ENCODE measurements around the gene DOK3. TPM values are rescaled to one million over a fixed set of nuclear protein-coding genes. Genes with fewer than 3 reads are reported as not detected.

The DOK3 gene
- total RNA-seq, 2 experiments from 2014 or later: 9.8 TPM

GRCh38 chr5:177476531-177477233 is 32.9 kb downstream of the DOK3 start:
- POLR2A ChIA-PET: interaction anchor here (0.6 kb wide), 1 partner anchor 16 kb away, joined by 4 read pairs; no protein-coding TSS in a partner anchor
- CTCF ChIA-PET: interaction anchor here (1.1 to 9.1 kb wide), 4 partner anchors 20 to 172 kb away, joined by 3 to 84 read pairs (median 4); partner anchors contain the start of gene SLC34A1

DNA sequence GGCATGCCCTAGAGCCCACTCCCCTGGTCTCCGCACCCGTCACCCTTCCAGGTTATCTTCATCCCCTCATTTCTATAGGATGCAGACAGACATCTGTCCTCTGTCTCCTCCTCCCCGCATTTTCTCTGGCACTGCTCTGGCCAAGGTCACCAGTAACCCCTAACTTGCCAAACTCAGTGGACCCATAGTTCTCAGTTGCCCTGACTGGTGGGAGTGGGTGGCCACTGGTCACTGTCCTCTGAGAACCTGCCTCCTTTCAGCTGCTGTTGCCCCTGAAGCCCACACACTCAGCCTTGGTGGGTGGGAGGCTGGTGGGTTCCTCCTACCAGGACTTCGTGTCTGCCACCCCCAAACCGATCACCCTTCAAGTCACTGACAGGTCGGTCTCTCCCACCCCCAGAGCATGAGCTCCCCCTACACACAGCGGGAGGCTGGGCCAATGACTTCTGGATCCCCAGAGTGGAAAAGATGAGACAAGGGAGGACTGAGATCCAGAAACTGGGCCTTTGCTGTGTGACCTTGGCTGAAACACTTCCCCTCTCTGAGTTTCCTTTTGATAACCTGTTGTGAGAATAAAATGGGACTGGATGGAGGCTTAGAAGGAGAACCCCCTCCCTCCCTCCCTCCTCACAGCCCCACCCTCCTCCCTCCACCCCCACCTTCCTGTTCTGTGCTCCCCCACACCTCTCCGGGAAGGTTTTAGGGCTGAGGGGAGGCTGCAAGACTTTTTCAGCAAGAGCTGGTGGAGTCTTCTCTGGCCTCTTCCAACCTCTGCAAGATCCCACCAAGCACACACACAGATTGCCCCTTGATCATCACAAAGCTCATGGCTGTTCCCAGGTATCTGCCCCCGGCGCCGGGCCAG is 33.8 kb downstream of the DOK3 start:
- ChIA-PET CTCF (interaction anchor here (1.0 to 9.1 kb wide), 5 partner anchors 19 to 171 kb away, joined by 3 to 84 read pairs (median 4); partner anchors contain the start of gene SLC34A1), POLR2A (interaction anchor here (0.6 to 1.0 kb wide), 3 partner anchors 14 to 20 kb away, joined by 3 to 4 read pairs (median 4); no protein-coding TSS in a partner anchor)

DNA sequence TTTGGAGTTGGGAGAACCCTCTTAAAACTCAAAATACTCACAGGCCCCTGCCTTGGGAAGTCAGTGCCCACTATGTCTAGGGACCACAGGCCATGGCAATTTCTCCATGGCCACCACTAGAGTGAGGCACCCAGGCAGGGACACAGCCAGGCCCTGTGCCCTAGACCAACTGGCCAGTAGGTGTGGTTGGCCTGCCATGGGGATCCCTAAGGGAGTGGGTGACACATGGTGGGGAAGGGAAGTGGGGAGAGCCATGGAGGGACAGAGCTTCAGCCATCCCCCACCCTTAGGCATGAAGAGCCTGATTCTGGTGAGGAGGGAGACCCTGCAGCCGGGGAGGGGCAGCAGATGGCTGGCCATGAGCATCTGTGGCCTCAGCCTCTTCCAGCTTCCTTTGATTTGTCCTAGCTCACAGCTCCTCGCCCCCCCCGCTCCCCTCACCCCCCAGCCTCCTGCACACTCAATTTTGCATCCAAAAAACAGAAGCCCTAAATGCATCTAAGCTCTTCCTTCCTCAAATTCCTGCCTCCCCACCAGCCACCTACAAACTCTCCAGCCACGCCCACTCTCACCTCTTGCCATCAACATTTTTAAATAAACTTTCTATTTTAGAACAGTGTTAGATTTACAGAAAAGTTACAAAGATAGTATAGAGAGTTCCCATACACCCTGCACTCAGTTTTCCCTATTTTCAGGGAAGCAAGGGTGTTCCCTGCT is 34.6 kb downstream of the DOK3 start:
- ChIA-PET CTCF (interaction anchor here (1.0 to 9.1 kb wide), 4 partner anchors 18 to 90 kb away, joined by 3 to 84 read pairs (median 5); partner anchors contain the start of gene SLC34A1), POLR2A (interaction anchor here (0.6 to 1.0 kb wide), 2 partner anchors 13 to 20 kb away, joined by 3 to 4 read pairs; no protein-coding TSS in a partner anchor)

DNA sequence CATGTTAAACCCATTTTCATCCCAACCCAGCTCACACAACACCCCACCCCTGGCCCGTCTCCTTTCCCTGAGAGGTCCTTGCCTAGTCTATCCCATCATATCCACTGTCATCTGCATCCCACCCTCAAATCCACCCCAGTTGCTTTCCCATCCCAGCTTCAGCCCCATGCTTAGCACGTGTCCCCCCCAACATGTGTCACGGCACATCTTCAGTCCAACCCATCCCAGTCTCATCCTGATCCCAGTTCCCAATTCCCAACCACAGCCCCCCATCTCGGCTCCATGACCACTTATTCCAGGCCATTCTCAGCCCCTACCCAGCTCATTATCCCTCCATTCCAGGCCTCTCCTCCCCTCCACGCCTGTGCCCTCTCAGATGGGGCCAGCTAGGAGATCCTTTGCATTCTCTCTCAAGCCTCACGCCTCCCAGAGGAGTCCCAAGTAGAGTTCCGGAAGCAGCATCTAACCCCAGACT is 35.6 kb downstream of the DOK3 start:
- ChIA-PET POLR2A (no interaction called here), CTCF (interaction anchor here (1.0 to 9.1 kb wide), 3 partner anchors 17 to 27 kb away, joined by 3 to 84 read pairs (median 7); no protein-coding TSS in a partner anchor)

DNA sequence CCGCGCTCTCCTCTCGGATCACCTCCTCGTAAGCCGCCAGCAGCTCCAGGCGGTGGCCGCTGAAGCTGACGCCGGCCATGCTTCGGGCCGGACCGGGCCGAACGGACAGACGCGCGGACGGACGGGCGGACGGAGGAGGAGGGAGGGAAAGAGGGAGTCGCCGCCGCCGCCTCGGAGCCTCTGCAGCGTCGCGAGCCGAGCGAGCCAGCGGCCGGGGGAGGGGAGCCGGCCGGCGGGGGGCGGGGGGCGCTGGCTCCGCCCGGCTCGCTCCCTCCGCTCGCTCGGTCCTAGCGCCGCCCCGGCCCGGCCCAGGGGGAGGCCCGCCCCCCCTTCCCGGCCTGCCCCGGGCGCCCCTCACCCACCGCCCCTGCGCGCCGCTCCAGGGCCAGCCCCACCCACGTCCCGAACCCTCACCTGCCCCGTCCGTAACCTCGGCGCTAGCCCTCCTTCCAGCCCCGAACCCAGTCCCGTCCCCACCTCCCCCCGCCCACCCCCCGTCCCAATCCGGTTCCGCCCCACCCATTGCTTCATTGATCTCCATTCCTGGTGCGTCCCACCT is 36.1 kb downstream of the DOK3 start, which contains the start of gene DBN1:
TSS of gene DBN1 (minus strand) at position 192 of the 559 bp plus-strand sequence. CDS start at position 79, 113 bp downstream.
- ChIA-PET POLR2A (interaction anchor here (1.3 to 2.0 kb wide), 4 partner anchors 18 to 70 kb away, joined by 3 to 17 read pairs (median 6); no protein-coding TSS in a partner anchor), CTCF (interaction anchor here (1.0 to 9.1 kb wide), 5 partner anchors 10 to 28 kb away, joined by 3 to 84 read pairs (median 4); no protein-coding TSS in a partner anchor)

DNA sequence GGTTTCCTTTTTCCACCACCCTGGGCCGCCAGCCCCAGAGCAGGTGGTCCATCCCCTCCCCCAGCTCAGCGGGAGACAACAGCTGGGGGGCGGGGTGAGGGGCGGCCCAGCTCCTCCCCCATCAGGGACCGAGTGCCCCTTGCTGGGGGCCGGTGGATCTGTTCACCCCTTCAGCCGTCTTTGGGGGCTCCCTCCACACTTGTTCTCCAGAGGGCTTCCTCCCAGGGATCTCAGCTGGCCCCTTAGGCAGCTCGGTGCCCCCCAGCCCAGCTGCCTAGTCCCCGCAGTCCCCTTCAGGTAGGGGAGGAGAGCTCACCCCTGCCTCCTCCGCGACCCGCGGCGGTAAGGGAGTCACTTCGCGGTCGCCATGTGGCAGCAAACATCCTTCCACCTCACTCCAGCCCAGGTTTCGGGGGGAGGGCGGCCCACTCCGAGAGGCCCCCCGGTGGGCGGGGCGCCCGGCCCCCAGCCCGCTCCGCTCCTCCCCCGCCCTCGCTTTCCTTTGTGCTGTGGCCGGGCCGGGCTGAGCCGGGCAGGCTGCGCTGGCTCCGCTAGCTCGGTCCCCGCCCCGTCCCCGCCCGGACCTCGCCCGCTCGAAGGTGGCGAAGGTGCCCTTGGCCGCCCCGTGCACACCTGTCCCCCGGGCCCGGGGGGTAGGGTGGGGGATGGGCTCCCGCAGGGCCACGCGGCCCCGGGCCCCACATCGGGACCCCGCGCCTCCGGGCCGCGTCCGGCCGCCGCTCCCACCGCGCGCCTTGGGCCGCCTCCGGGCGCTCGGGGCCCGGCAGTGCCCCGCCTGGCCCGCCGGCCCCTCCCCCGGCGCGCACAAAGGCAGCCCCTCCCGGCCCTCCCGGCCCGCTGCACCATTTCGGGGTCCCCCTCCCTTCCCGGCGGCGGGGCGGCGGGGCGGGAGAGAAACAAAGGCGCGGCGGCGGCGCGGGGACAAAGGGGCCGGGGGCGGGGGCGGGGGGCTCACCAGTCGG is 36.9 kb downstream of the DOK3 start:
- ChIA-PET CTCF (interaction anchor here (0.7 to 9.1 kb wide), 10 partner anchors 9 to 160 kb away, joined by 3 to 84 read pairs (median 4); partner anchors contain the start of gene DDX41), POLR2A (interaction anchor here (0.6 to 2.2 kb wide), 11 partner anchors 9 to 161 kb away, joined by 3 to 17 read pairs (median 5); partner anchors contain the start of genes GRK6, MXD3 and PDLIM7)

GRCh38 chr5:177471610-177472356 is 37.8 kb downstream of the DOK3 start:
- ChIA-PET CTCF (interaction anchor here (0.8 to 9.1 kb wide), 10 partner anchors 15 to 93 kb away, joined by 3 to 84 read pairs (median 4); partner anchors contain the start of gene DDX41), POLR2A (interaction anchor here (0.5 to 2.2 kb wide), 13 partner anchors 8 to 160 kb away, joined by 3 to 17 read pairs (median 5); partner anchors contain the start of genes GRK6, MXD3 and PDLIM7)

DNA sequence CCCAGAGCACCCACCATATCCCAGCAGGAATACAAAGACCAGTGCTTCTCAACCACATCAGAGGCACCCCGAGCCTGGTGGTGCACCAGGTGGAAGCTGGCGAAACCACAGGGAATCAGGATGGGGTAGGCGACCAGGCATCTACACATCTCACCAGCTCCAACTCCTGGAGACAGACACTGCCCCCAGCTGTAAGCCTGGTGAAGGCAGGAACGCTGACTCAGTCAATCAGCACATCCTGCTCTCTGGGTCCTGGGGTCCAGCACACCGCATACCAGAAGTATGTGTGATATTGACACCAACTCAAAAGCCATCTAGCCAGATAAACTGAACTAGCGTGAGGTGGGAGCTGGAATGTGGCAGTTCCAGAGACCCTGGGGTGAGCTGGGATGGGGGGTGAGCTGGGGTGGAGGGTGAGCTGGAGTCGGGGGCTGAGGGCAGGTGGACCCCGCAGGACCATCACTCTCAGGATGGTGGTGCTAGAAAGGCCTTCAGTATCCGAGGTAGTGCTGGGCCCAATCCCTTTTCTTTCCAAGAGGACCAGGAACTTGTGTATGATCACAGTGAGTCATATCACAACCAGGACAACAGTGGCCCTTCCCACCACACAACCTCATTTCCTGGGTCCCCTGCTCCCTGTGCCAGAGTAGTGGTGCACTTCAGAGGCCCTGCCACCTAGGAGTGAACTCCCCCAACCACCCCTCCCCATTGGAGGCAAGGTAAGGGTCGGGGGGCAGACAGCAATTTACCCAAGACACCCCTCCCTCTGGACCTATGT is 38.7 kb downstream of the DOK3 start:
- POLR2A ChIA-PET: interaction anchor here (0.6 to 2.2 kb wide), 6 partner anchors 14 to 120 kb away, joined by 3 to 11 read pairs (median 8); partner anchors contain the start of gene PDLIM7
- CTCF ChIA-PET: interaction anchor here (0.8 to 9.1 kb wide), 9 partner anchors 14 to 82 kb away, joined by 3 to 84 read pairs (median 5); partner anchors contain the start of genes DDX41 and PDLIM7

- ChIA-PET POLR2A (interaction anchor here (0.9 kb wide), 1 partner anchor 10 kb away, joined by 3 read pairs; no protein-coding TSS in a partner anchor), CTCF (interaction anchor here (0.8 to 9.1 kb wide), 5 partner anchors 13 to 79 kb away, joined by 3 to 84 read pairs (median 5); partner anchors contain the start of gene PDLIM7)
Measured at GRCh38 chr5:177469750-177470525, 39.7 kb downstream of the DOK3 start.

DNA sequence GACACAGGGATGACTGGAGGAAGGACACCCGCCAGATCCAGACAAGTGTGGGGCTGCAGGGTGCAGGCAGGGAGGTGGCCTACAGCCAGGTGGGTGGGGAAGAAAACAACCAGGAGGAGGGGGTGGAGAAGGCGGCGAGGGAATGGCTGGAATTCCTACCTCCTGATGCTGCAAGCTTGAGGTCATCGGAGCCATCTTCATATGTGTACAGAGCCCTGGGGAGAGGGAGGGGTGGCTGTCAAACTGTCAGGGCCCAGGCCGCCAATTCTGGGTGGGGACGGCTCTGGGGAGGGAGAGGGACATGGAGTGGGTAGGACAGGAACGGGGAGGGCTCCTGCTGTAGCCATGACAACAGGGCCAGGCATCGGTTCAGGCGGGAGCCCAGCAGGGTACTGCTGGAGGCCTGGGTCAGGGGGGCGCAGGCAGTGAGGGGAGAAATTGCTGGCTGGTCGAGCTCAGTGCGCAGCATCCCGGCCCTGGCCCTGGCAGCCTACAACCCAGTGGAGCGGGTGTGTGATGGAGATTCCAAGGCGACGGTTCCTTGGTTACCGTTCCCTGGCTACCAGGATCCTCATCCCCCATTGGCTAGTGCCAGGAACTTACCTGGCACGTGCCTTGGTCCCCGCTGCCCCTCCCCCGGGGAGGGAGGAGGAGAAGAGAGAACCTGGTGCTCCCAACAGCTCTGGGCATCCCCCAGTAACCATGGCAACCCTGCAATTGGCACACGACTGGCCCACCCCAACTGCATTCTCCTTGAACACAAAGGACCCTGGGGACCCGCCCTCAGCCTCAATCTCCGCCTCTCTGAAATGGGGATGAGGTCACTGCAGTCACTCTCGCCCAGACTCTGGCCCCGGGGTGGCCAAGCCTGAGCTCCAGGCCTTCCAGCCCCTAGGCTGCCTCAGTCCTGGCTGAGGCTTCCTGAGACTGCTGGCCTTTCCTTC is 40.7 kb downstream of the DOK3 start:
- ChIA-PET POLR2A (interaction anchor here (0.9 kb wide), 1 partner anchor 9 kb away, joined by 3 read pairs; no protein-coding TSS in a partner anchor), CTCF (interaction anchor here (0.7 to 9.1 kb wide), 3 partner anchors 12 to 78 kb away, joined by 3 to 84 read pairs (median 4); no protein-coding TSS in a partner anchor)

DNA sequence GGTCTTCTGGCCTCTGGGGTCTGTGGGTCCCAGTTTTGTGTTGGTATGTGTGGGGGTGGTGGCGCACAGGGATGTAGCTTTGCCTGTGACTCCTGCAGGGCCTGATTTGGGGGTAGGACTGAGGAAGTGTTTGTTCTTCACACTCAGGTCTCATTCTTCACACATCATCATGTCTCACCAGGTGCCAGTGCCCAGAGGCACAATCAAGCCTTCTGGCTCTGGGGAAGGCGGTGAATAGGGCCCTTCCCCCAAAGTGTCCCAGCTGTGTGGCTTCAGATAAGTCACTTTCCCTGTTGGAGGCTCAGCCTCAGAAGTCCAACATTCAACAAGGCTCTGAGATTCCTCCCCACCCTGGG is 41.3 kb downstream of the DOK3 start:
- CTCF ChIA-PET: interaction anchor here (1.3 to 9.1 kb wide), 2 partner anchors 11 to 78 kb away, joined by 4 to 84 read pairs; no protein-coding TSS in a partner anchor
- POLR2A ChIA-PET: no interaction called here

DNA sequence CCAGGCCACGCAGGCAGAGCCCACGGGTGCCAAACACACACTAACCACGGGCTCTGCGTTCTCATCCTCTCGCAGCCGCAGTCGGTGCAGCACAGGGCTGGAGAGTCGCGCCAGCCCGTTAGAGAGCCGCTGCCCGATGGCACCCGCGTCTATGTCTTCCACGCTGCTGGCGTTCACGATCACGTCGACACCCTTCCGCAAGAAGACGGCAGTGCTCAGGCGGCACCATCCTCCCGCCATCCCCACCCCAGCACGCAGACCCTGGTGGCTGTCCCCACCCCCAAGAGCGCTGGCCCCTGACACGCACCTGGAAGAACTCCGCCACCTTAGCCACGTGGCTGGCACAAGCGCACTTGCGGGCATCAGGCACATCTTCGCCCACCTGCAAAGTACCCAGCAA is 42.2 kb downstream of the DOK3 start:
- CTCF ChIA-PET: no interaction called here
- POLR2A ChIA-PET: no interaction called here

- ChIA-PET POLR2A (no interaction called here), CTCF (interaction anchor here (1.7 to 4.1 kb wide), 2 partner anchors 11 to 63 kb away, joined by 5 to 27 read pairs; no protein-coding TSS in a partner anchor)
Measured at GRCh38 chr5:177466861-177467260, 42.8 kb downstream of the DOK3 start.
